K562 (cell line): ENCODE data around the gene SSR2. TPM values are rescaled to one million over a fixed set of nuclear protein-coding genes. Genes with fewer than 3 reads are reported as not detected.

ENCODE experiments used
- L3MBTL2 ChIP-seq: fragments of 450-650 bp; IDR thresholded peaks from 2 replicates; pipeline ENCODE4 v1.6.1; 2016; ENCODE audit warnings: mild to moderate bottlenecking, moderate library complexity
- NFE2L1 ChIP-seq: fragments of 450-650 bp; IDR thresholded peaks from 2 replicates; pipeline ENCODE4 v1.6.1; 2016; ENCODE audit warnings: missing genetic modification characterization, low read depth, mild to moderate bottlenecking, missing compliant biosample characterization, moderate library complexity, borderline replicate concordance
- SNIP1 ChIP-seq: fragments of 450-650 bp; IDR thresholded peaks from 2 replicates; pipeline ENCODE4 v1.7.1; 2017; ENCODE audit warnings: low read depth, mild to moderate bottlenecking
- TGIF2 ChIP-seq: sonication (generic); formaldehyde crosslinking; IDR thresholded peaks from 2 replicates; pipeline ENCODE4 v1.8.1; 2022; ENCODE audit warnings: mild to moderate bottlenecking, missing genetic modification reagents, moderate library complexity
- ZBTB26 ChIP-seq: fragments of 450-650 bp; formaldehyde crosslinking; IDR thresholded peaks from 2 replicates; pipeline ENCODE4 v1.4.0; 2022; ENCODE audit warnings: missing genetic modification characterization
- ZNF785 ChIP-seq: fragments of 250-450 bp; sonication (Bioruptor Pico); IDR thresholded peaks from 2 replicates; pipeline ENCODE4 v1.4.0; 2020; ENCODE audit warnings: mild to moderate bottlenecking
- polyA plus RNA-seq, 8 experiments: library from polyadenylated mRNA; depleted of rRNA in 4 of 8; stranded (reverse) in 5 of 8; unstranded in 3 of 8; fragments of >200 nt; fragmentation: Nextera tagmentation in 2 of 8; fragmentation: Illumina TruSeq in 1 of 8; extraction: Ambion mirVana in 2 of 8; extraction: Trizol in 1 of 8; gene quantifications; 2 replicates each; pipeline versions ENCODE4 v1.2.1 to v1.2.3, GENCODE V29; 2011 to 2014; ENCODE audit warnings: inconsistent platforms in 1 of 8, missing spikeins in 1 of 8
- total RNA-seq, 7 experiments: library from RNA; depleted of rRNA in 6 of 7; stranded (reverse); fragments of >200 nt in 6 of 7; fragmentation: Illumina TruSeq in 2 of 7; extraction: Trizol in 2 of 7; gene quantifications; 2 replicates each; pipeline versions ENCODE4 v1.2.1 to v1.2.3, GENCODE V29; 2011 to 2021; ENCODE audit warnings: low replicate concordance in 1 of 7
- TF ChIP-seq, protein P1 (sequence below): IDR thresholded peaks from 3 replicates; pipeline ENCODE4 v1.6.1; 2011; ENCODE audit warnings: borderline replicate concordance, mild to moderate bottlenecking, moderate library complexity; ENCODE audit not compliant: insufficient read length; ENCODE audit errors: extremely low read depth
- TF ChIP-seq, protein P2 (sequence below): fragments of 250-450 bp; sonication (Bioruptor Pico); IDR thresholded peaks from 2 replicates; pipeline ENCODE4 v1.8.0; 2021; ENCODE audit warnings: moderate library complexity, mild to moderate bottlenecking, inconsistent platforms

The SSR2 gene
- total and polyA plus RNA-seq, 9 of the 15 experiments (the other 6 are each of a cell fraction or from before 2014, with no cell fraction given), result 161 to 411 (median 240) TPM

DNA sequence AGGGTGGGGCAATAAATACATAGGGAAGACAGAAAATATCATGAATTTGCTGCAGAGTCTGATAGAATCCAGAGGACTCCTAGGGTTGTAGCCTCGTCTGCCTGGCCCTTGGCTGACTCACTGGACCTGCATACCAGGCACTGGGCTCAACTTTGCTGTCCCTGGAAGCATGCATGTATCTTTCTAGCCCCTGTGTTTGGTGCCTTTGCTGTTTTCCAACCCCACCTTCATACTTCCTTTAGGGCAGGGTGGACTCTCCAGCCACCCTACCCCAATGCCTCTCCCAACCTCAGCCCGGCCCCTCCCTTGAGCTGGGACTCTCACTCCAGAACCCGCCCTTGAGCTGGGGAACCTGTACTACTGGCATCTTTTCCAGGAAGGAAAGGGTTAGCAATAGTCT lies 41.4 kb upstream of the SSR2 start (continued):
- TF ChIP-seq, protein P1, sequence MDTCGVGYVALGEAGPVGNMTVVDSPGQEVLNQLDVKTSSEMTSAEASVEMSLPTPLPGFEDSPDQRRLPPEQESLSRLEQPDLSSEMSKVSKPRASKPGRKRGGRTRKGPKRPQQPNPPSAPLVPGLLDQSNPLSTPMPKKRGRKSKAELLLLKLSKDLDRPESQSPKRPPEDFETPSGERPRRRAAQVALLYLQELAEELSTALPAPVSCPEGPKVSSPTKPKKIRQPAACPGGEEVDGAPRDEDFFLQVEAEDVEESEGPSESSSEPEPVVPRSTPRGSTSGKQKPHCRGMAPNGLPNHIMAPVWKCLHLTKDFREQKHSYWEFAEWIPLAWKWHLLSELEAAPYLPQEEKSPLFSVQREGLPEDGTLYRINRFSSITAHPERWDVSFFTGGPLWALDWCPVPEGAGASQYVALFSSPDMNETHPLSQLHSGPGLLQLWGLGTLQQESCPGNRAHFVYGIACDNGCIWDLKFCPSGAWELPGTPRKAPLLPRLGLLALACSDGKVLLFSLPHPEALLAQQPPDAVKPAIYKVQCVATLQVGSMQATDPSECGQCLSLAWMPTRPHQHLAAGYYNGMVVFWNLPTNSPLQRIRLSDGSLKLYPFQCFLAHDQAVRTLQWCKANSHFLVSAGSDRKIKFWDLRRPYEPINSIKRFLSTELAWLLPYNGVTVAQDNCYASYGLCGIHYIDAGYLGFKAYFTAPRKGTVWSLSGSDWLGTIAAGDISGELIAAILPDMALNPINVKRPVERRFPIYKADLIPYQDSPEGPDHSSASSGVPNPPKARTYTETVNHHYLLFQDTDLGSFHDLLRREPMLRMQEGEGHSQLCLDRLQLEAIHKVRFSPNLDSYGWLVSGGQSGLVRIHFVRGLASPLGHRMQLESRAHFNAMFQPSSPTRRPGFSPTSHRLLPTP, result no peak
- TF ChIP-seq NFE2L1, result no peak
- TF ChIP-seq TGIF2 (CRISPR knock-in tag), result no peak
- TF ChIP-seq ZBTB26 (CRISPR knock-in tag), result no peak
- TF ChIP-seq, protein P2, sequence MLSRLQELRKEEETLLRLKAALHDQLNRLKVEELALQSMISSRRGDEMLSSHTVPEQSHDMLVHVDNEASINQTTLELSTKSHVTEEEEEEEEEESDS (CRISPR knock-in tag), result no peak
- TF ChIP-seq ZNF785 (CRISPR knock-in tag), result no peak
- no peak for TF ChIP-seq SNIP1
- TF ChIP-seq L3MBTL2, result no peak
